ENCODE results near the gene CS.

DNA sequence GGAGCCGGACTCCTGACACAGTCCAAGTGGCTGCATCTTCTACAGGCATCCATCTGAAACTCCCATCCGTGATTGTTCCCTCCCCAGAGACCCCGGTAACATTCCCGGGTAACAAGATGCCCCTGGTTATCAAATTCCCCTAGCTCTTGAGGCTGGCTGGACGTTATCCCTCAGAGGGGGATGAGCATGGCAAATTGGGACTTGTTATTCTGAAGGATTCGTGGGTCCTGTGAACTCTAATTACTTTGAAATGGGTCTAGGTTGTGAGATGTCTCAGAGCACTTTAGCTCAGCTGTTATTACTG, 34.3 kb upstream of the CS start:
- TF ChIP-seq, protein P1, sequence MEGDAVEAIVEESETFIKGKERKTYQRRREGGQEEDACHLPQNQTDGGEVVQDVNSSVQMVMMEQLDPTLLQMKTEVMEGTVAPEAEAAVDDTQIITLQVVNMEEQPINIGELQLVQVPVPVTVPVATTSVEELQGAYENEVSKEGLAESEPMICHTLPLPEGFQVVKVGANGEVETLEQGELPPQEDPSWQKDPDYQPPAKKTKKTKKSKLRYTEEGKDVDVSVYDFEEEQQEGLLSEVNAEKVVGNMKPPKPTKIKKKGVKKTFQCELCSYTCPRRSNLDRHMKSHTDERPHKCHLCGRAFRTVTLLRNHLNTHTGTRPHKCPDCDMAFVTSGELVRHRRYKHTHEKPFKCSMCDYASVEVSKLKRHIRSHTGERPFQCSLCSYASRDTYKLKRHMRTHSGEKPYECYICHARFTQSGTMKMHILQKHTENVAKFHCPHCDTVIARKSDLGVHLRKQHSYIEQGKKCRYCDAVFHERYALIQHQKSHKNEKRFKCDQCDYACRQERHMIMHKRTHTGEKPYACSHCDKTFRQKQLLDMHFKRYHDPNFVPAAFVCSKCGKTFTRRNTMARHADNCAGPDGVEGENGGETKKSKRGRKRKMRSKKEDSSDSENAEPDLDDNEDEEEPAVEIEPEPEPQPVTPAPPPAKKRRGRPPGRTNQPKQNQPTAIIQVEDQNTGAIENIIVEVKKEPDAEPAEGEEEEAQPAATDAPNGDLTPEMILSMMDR (IDR thresholded peaks at IDR 0.05) = no peak
- TF ChIP-seq EP300 (IDR thresholded peaks at IDR 0.05) = no peak
